NT2/D1 (cell line): ENCODE measurements around the gene UBE3A.

Source experiments
- SUZ12 ChIP-seq: IDR thresholded peaks from 2 replicates; pipeline ENCODE4 v1.6.1; 2011; ENCODE audit not compliant: insufficient read length, insufficient read depth; ENCODE audit errors: extremely low read depth
- YY1 ChIP-seq: IDR thresholded peaks from 2 replicates; pipeline ENCODE4 v1.6.1; 2011; ENCODE audit not compliant: insufficient read length, insufficient read depth
- ZNF274 ChIP-seq: IDR thresholded peaks from 2 replicates; pipeline ENCODE4 v1.6.1; 2011; ENCODE audit warnings: mild to moderate bottlenecking, low read depth, low read length

- TF ChIP-seq ZNF274 (no peak), SUZ12 (no peak), YY1 (no peak)
Observed at GRCh38 chr15:25391971-25392721, 46.7 kb downstream of the UBE3A start.
